GM12873 (cell line): ENCODE measurements around the gene PACSIN2.

ENCODE experiments used
- CTCF ChIP-seq: IDR thresholded peaks from 2 replicates; pipeline ENCODE4 v1.5.1; 2012; ENCODE audit warnings: low read depth, mild to moderate bottlenecking, moderate library complexity, low read length, control low read depth; ENCODE audit not compliant: insufficient read depth; ENCODE audit errors: missing control alignments

Gene PACSIN2

GRCh38 chr22:42877597-42878340, 137.2 kb downstream of the PACSIN2 start:
- no peak for TF ChIP-seq CTCF

GRCh38 chr22:42877158-42877557, 137.8 kb downstream of the PACSIN2 start:
- TF ChIP-seq CTCF: no peak

GRCh38 chr22:42876041-42876440, 138.9 kb downstream of the PACSIN2 start:
- TF ChIP-seq CTCF: no peak

- no peak for TF ChIP-seq CTCF
Measured at GRCh38 chr22:42874010-42874409, 140.9 kb downstream of the PACSIN2 start.

- TF ChIP-seq CTCF: no peak
Measured at GRCh38 chr22:42873356-42873755, 141.6 kb downstream of the PACSIN2 start.

GRCh38 chr22:42872821-42873220, 142.1 kb downstream of the PACSIN2 start:
- no peak for TF ChIP-seq CTCF

GRCh38 chr22:42871146-42872050, 143.6 kb downstream of the PACSIN2 start:
- no peak for TF ChIP-seq CTCF
